Calu3 (cell line): ENCODE data around the gene TBKBP1. TPM values are rescaled to one million over a fixed set of nuclear protein-coding genes. Genes with fewer than 3 reads are reported as not detected.

Experiments
- BruUV-seq: library from RNA; stranded (reverse); fragments of 400-500 nt; replicated peaks from 2 replicates; lab custom pipeline; 2021; lab: Mats Ljungman, UMichigan
- CTCF ChIA-PET: fragments of 300-600 bp; sonication (Branson Sonifier 250); formaldehyde crosslinking; loops from one replicate; lab custom pipeline; 2022; ENCODE audit warnings: antibody characterized with exemption; lab: Charles Lee
- DNase-seq: peaks from one replicate; pipeline ENCODE4 v3.0.0; 2022
- H3K27ac Mint-ChIP-seq: one replicate; pipeline ENCODE4 v1.8.0; 2022; ENCODE audit warnings: mixed read lengths; ENCODE audit not compliant: unreplicated experiment
- H3K27me3 Mint-ChIP-seq: one replicate; pipeline ENCODE4 v1.8.0; 2022; ENCODE audit warnings: mixed read lengths; ENCODE audit not compliant: unreplicated experiment
- H3K36me3 Mint-ChIP-seq: one replicate; pipeline ENCODE4 v1.8.0; 2022; ENCODE audit warnings: mild to moderate bottlenecking, moderate library complexity, mixed read lengths; ENCODE audit not compliant: insufficient read depth, unreplicated experiment
- H3K4me1 Mint-ChIP-seq: one replicate; pipeline ENCODE4 v1.8.0; 2022; ENCODE audit warnings: mild to moderate bottlenecking, low read depth, mixed read lengths; ENCODE audit not compliant: unreplicated experiment
- H3K4me3 Mint-ChIP-seq: one replicate; pipeline ENCODE4 v1.8.0; 2022; ENCODE audit warnings: mild to moderate bottlenecking, low read depth, moderate library complexity, mixed read lengths; ENCODE audit not compliant: unreplicated experiment
- H3K9me3 Mint-ChIP-seq: one replicate; pipeline ENCODE4 v1.8.0; 2022; ENCODE audit warnings: low read depth, mixed read lengths; ENCODE audit not compliant: unreplicated experiment
- CTCF ChIP-seq: fragments of 200-600 bp; IDR thresholded peaks from one replicate; pipeline ENCODE4 v1.8.0; 2022; ENCODE audit warnings: antibody characterized with exemption; ENCODE audit not compliant: unreplicated experiment
- intact Hi-C: fragments of 100-400 bp; cut with micrococcal nuclease; formaldehyde crosslinking; loops from one replicate; pipeline ENCODE4 v1.10.0; 2022; ENCODE audit not compliant: unreplicated experiment
- total RNA-seq: library from RNA; stranded (reverse); gene quantifications from 2 replicates; pipeline ENCODE4 v1.2.3, GENCODE V29; 2022

The TBKBP1 gene
- total RNA-seq, 1 experiment from 2014 or later, result 6.4 TPM

- no peaks in the 10 kb centered on the region for H3K9me3 Mint-ChIP-seq
- peaks cover 67% of the 10 kb centered on the region for H3K36me3 Mint-ChIP-seq
- no TSS peak for BruUV-seq
- peaks cover 37% of the 10 kb centered on the region for H3K4me1 Mint-ChIP-seq
- H3K27me3 Mint-ChIP-seq, result no peaks in the 10 kb centered on the region
- no peak for TF ChIP-seq CTCF
- H3K27ac Mint-ChIP-seq, result peak overlapping the region; percentile 95
- CTCF ChIA-PET, result interaction anchor here (0.6 to 1.4 kb wide), 12 partner anchors 11 to 1327 kb away, joined by 3 to 18 read pairs (median 4); partner anchors contain the start of gene CDC27
- intact Hi-C loops, result loop anchor here (2.0 kb wide), 1 partner anchor 29 kb away; no protein-coding TSS in a partner anchor
- no peak for DNase-seq
- H3K4me3 Mint-ChIP-seq, result peak overlapping the region; percentile 91
Observed at GRCh38 chr17:47649972-47650524, 43.9 kb upstream of the TBKBP1 start.

GRCh38 chr17:47650525-47651522, 43.1 kb upstream of the TBKBP1 start:
- H3K4me3 Mint-ChIP-seq, result peak overlapping the region; percentile 91
- no peaks in the 10 kb centered on the region for H3K9me3 Mint-ChIP-seq
- DNase-seq, result peak; percentile 100
- H3K4me1 Mint-ChIP-seq, result peaks cover 43% of the 10 kb centered on the region
- intact Hi-C loops, result no loop called here
- peak overlapping the region; percentile 95 for H3K27ac Mint-ChIP-seq
- CTCF ChIA-PET, result interaction anchor here (0.6 to 1.4 kb wide), 4 partner anchors 11 to 1327 kb away, joined by 3 to 13 read pairs (median 4); no protein-coding TSS in a partner anchor
- H3K27me3 Mint-ChIP-seq, result no peaks in the 10 kb centered on the region
- no TSS peak for BruUV-seq
- peaks cover 75% of the 10 kb centered on the region for H3K36me3 Mint-ChIP-seq
- TF ChIP-seq CTCF, result no peak

GRCh38 chr17:47651704-47652103, 42.3 kb upstream of the TBKBP1 start:
- H3K4me3 Mint-ChIP-seq, result peak overlapping the region; percentile 91
- peak overlapping the region; percentile 95 for H3K27ac Mint-ChIP-seq
- intact Hi-C loops, result no loop called here
- H3K27me3 Mint-ChIP-seq, result no peaks in the 10 kb centered on the region
- no peaks in the 10 kb centered on the region for H3K9me3 Mint-ChIP-seq
- CTCF ChIA-PET, result no interaction called here
- TSS peak; percentile 46 for BruUV-seq
- no peak for DNase-seq
- H3K4me1 Mint-ChIP-seq, result peaks cover 43% of the 10 kb centered on the region
- H3K36me3 Mint-ChIP-seq, result peaks cover 84% of the 10 kb centered on the region
- TF ChIP-seq CTCF, result no peak

GRCh38 chr17:47652570-47652969, 41.4 kb upstream of the TBKBP1 start:
- Mint-ChIP-seq H3K4me1 (peaks cover 43% of the 10 kb centered on the region), H3K27me3 (no peaks in the 10 kb centered on the region), H3K9me3 (no peaks in the 10 kb centered on the region), H3K36me3 (peaks cover 91% of the 10 kb centered on the region), H3K27ac (peak overlapping the region; percentile 95), H3K4me3 (peak overlapping the region; percentile 91)
- CTCF ChIA-PET, result interaction anchor here (0.8 kb wide), 1 partner anchor 1512 kb away, joined by 4 read pairs; no protein-coding TSS in a partner anchor
- intact Hi-C loops, result no loop called here
- no peak for TF ChIP-seq CTCF
- no peak for DNase-seq
- no TSS peak for BruUV-seq
